Neural progenitor cell (in vitro differentiated cells): ENCODE results near the gene ANXA2.

Experiments
- CTCF ChIP-seq: fragments of 200-600 bp; sonication (generic); IDR thresholded peaks from 2 replicates; pipeline ENCODE4 v1.5.1; 2017; ENCODE audit warnings: antibody characterized with exemption, mild to moderate bottlenecking
- EZH2 ChIP-seq: fragments of 200-600 bp; sonication (generic); IDR thresholded peaks from 2 replicates; pipeline ENCODE4 v1.6.1; 2017; ENCODE audit warnings: antibody characterized with exemption, mild to moderate bottlenecking, moderate library complexity
- EZH2phosphoT487 ChIP-seq: fragments of 200-600 bp; sonication (generic); IDR thresholded peaks from 2 replicates; pipeline ENCODE4 v1.6.1; 2017; ENCODE audit warnings: antibody characterized with exemption

DNA sequence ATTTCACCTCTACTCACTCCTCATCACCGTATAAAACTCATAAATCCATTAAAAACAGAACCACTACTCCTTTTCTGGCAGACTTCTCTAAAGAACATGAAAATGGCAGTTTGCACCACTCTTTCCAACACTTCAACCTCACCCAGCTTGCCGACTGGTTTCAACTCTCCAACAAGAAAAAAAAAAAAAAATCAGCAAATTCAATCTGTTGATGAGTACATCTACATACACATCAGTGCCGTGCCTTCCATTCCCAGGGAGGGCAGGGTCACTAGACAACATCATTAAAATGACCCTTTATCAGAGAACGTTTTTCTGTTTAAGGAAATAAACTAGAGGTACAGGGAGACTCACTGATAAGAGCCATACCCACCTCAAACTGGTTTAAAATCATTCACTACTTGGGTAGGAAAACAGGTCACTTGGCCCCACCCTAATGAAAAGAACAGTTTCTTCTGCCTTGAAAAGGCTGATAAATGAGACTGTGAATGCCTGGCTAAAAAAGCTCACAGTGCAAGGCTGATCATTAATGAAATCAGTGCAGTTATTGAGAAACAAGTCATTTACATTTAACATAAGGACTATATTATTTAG is 6.0 kb downstream of the ANXA2 start:
- no peak for TF ChIP-seq CTCF
- TF ChIP-seq EZH2phosphoT487 = no peak
- no peak for TF ChIP-seq EZH2
